G401.6 (cell line): ENCODE measurements around the gene PHACTR3.
"Not testable (repeated sequence)": the region's sequence is repeated elsewhere in the genome, so short reads cannot be mapped to it uniquely, and the experiment has no call there.

Experiments used
- FAIRE-seq: peaks from 2 replicates; lab custom pipeline; 2012; peaks lifted over from hg19 to GRCh38; lab: Jason Lieb, UNC

Gene PHACTR3

GRCh38 chr20:59880198-59880597 lies 275.9 kb downstream of the PHACTR3 start:
- peak; percentile 74 for FAIRE-seq

GRCh38 chr20:59884494-59884893 lies 280.2 kb downstream of the PHACTR3 start:
- FAIRE-seq = no peak

GRCh38 chr20:59888050-59888449 lies 283.7 kb downstream of the PHACTR3 start:
- no peak for FAIRE-seq

- not testable (repeated sequence) for FAIRE-seq
Observed at GRCh38 chr20:59890035-59890434, 285.7 kb downstream of the PHACTR3 start.

GRCh38 chr20:59891581-59891980 lies 287.2 kb downstream of the PHACTR3 start:
- FAIRE-seq = no peak

- no peak for FAIRE-seq
Observed at GRCh38 chr20:59895908-59896307, 291.6 kb downstream of the PHACTR3 start.
